Cardiac muscle cell (in vitro differentiated cells and primary cell): Measurements from ENCODE around the gene MFGE8. TPM values are rescaled to one million over a fixed set of nuclear protein-coding genes. Genes with fewer than 3 reads are reported as not detected.

ENCODE experiments used
- DNase-seq, 2 donors: peaks; one replicate each; pipeline versions ENCODE4 v3.0.0 to v3.0.0-alpha.2; 2010 to 2017; ENCODE audit warnings: low read depth in 1 of 2, low spot score in 1 of 2
- H3K27ac ChIP-seq: fragments of 200-600 bp; sonication (generic); 2 replicates; pipeline ENCODE4 v1.5.1; 2016
- H3K27me3 ChIP-seq: fragments of 200-600 bp; sonication (generic); 2 replicates; pipeline ENCODE4 v1.6.0; 2016; ENCODE audit warnings: control low read depth
- H3K36me3 ChIP-seq: fragments of 200-600 bp; sonication (generic); 2 replicates; pipeline ENCODE4 v1.5.1; 2016; ENCODE audit warnings: control low read depth
- H3K4me1 ChIP-seq: fragments of 200-600 bp; sonication (generic); 2 replicates; pipeline ENCODE4 v1.8.1; 2017; ENCODE audit warnings: low read depth, mild to moderate bottlenecking, mixed run types
- H3K4me3 ChIP-seq: fragments of 200-600 bp; sonication (generic); 2 replicates; pipeline ENCODE4 v1.5.1; 2016; ENCODE audit warnings: mild to moderate bottlenecking
- H3K9me3 ChIP-seq: fragments of 200-600 bp; sonication (generic); 2 replicates; pipeline ENCODE4 v1.5.1; 2017; ENCODE audit warnings: low read depth, mild to moderate bottlenecking, control low read depth
- polyA plus RNA-seq: library from polyadenylated mRNA; unstranded; fragments of >200 nt; fragmentation: Nextera tagmentation; extraction: Ambion mirVana; gene quantifications from 2 replicates; pipeline ENCODE4 v1.2.1, GENCODE V29; 2016
- total RNA-seq: library from RNA; depleted of rRNA; stranded (reverse); fragments of >200 nt; gene quantifications from 2 replicates; pipeline ENCODE4 v1.2.3, GENCODE V29; 2016
- TF ChIP-seq, protein P1 (sequence below): IDR thresholded peaks from 2 replicates; pipeline ENCODE4 v1.5.1; 2012; ENCODE audit warnings: low read depth, mild to moderate bottlenecking, low read length

Gene MFGE8
- total and polyA plus RNA-seq, 2 experiments from 2014 or later, result 307 to 326 TPM

DNA sequence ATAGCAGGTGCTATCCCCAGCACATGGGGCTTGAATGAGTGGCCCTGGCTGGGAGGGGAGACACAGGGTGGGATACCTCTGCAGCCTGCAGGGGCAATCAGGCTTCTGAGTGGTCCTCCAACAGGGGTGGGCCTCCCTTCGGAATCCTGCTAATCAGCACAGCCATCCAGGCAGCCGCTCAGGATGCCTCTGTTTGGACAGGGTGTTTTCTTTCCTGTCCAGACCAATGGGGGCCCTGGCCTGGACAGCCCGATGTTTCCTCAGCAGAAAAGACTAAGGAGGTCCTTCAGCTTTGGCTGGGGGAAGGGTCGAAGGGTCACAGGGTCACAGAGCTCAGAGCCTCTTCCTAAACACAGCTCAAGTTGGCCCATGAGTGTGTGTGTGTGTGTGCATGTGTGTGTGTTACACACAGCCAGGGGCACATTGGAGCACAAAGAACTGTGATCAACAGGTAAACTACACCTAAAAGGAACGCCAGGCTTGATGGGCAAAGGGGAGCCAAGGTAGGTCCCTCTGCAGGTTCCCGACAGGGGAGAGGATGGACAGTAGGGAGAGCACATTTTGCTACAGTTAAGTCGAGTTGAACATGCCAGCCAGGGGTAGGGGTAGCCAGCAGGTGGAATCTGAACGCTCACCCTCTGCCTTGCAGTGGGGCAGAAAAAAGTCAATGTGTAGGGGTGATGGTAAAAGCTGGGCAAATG is 16.7 kb downstream of the MFGE8 start:
- Histone ChIP-seq H3K4me1 (peaks cover 16% of the 10 kb centered on the region), H3K9me3 (no peaks in the 10 kb centered on the region), H3K27ac (peak overlapping the region; percentile 36), H3K27me3 (peaks cover 11% of the 10 kb centered on the region), H3K4me3 (no peak overlapping the region), H3K36me3 (peaks cover 7% of the 10 kb centered on the region)
- DNase-seq, result peak in 1 of 2 donors; percentile 28
- TF ChIP-seq, protein P1, sequence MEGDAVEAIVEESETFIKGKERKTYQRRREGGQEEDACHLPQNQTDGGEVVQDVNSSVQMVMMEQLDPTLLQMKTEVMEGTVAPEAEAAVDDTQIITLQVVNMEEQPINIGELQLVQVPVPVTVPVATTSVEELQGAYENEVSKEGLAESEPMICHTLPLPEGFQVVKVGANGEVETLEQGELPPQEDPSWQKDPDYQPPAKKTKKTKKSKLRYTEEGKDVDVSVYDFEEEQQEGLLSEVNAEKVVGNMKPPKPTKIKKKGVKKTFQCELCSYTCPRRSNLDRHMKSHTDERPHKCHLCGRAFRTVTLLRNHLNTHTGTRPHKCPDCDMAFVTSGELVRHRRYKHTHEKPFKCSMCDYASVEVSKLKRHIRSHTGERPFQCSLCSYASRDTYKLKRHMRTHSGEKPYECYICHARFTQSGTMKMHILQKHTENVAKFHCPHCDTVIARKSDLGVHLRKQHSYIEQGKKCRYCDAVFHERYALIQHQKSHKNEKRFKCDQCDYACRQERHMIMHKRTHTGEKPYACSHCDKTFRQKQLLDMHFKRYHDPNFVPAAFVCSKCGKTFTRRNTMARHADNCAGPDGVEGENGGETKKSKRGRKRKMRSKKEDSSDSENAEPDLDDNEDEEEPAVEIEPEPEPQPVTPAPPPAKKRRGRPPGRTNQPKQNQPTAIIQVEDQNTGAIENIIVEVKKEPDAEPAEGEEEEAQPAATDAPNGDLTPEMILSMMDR, result no peak

DNA sequence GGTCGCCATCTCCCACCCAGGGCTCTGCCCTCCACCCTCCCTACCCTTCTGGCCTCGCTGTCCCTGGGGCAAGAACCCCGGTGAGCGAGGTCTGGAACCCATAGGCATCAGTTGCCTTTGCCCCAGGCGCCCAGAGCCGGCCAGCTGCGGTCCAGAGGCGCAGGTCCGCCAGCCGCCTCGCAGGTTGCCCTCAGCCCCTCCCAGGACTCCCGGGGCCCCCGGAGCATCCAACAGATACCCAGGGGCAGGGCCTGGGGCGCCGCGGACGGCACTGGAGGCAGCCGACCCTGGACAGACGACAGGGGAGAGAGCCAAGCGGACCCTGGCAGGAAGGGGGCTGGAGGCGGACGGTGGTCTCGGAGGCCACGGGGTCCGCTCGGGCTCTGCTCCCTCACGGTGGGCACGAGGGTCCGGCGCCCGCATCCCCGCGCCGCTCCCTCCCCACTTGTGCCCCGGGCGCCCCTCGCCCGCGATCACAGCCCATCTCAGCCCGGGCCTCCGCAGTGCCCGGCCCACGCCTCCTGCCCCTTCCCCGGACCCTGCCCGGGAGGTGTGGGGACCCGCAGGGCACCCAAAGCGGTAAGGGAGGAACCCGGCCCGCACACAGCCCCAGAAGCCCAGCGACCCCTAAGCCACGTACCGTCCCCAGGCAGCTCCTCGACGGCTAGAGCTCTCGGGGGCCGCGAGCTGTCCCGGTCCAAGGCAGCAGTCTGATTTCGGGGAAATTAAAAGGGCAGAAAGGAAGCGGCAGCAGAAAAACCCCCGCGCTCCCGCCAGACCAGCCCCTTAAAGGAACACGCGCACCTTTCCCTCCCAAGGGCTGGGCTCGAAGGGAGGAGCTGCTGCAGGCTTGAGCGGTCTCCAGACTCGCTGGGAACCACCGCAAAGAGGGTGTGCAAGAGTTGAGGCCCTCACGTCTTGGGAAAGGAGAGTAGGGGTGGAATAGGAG is 18.1 kb downstream of the MFGE8 start, which contains the start of gene HAPLN3:
TSS of gene HAPLN3 (minus strand) at position 726 of the 949 bp plus-strand sequence. CDS start 8,246 bp downstream, outside the sequence.
- peak; percentile 37 to 59 for DNase-seq
- Histone ChIP-seq H3K4me3 (peak within 1 kb of the TSS; percentile 17), H3K27ac (peak within 1 kb of the TSS; percentile 36), H3K4me1 (peaks cover 16% of the 10 kb centered on the region), H3K27me3 (peaks cover 11% of the 10 kb centered on the region), H3K36me3 (peaks cover 4% of the 10 kb centered on the region), H3K9me3 (no peaks in the 10 kb centered on the region)
- TF ChIP-seq, protein P1, result no peak

DNA sequence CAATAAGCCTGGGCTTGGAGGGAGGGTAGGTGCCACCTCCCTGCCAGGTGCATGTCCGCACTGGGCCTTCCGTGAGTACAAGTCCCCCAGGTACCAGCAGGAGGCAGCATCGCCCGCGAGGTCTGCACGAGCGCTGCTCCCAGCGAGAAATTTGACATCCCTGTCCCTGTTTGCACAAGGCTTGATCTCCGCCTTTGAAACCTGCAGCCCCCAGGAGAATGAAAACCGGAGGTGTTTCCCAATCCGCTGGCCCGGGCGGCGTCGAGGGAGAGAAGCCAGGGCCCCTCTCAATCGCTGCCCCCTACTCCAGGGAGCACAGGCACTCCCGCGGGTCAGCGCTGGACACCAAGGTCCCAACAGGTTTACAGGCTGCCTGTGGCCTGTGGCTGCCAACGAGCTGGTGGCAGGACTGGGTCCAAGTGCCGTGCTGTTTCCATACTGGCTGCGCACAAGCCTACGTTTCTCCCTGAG is 18.8 kb downstream of the MFGE8 start:
- TF ChIP-seq, protein P1, result peak; percentile 80
- Histone ChIP-seq H3K4me1 (peaks cover 16% of the 10 kb centered on the region), H3K27me3 (peaks cover 11% of the 10 kb centered on the region), H3K27ac (no peak overlapping the region), H3K36me3 (peaks cover under 1% of the 10 kb centered on the region), H3K4me3 (peak overlapping the region; percentile 17), H3K9me3 (no peaks in the 10 kb centered on the region)
- peak; percentile 58 to 78 for DNase-seq

DNA sequence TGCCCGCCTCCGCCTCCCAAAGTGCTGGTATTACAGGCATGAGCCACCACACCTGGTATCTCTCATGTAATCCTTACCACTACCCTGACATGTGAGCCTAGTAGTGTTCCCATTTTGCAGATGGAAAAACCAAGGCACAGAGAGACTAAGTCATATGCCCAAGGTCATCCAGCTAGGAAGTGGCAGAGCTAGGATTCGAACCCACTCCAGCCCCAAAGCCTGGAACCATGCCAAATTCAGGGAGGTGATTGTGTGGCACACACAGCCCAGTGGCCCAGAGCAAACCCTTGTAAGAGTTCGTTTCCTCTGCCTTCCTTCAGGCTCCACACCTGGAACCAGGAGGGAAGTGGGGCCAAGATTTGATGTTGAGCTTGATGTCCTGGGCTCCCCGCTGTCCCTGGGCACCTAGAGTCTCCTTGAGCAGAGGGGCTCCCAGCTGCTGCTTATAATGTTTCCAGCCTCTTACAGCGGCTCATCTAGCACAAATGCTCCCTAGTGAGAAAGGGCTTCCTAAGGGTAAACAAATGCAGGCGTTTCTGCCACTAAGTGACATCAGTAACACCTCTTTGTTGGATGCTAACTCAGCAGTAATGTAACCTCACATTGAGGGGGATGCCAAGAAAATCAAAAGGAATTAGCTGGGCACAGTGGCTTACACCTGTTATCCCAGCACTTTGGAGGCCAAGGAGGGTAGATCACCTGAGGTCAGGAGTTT is 21.5 kb downstream of the MFGE8 start:
- Histone ChIP-seq H3K27me3 (peaks cover 11% of the 10 kb centered on the region), H3K4me3 (no peak overlapping the region), H3K9me3 (no peaks in the 10 kb centered on the region), H3K4me1 (peaks cover 7% of the 10 kb centered on the region), H3K36me3 (no peaks in the 10 kb centered on the region), H3K27ac (no peak overlapping the region)
- DNase-seq, result no peak
- TF ChIP-seq, protein P1, result no peak

DNA sequence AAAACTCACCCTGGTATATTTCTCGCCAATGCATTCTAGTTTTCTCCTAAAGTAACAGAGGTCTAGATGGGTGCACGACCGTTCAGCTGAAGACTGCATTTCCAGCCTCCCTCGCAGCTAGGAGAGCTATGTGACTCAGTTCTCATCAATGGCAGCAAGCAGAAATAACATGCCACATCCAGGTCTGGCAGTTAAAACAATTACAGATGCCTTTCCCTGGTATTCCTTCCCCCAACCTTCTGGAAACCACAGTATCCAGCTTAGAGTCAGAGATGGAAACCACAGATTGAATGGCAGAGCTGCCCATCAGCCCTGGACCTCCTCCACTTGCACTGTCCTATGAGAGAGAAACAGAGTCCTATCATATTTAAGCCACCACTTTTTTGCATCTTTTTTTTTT is 22.7 kb downstream of the MFGE8 start:
- H3K27me3 ChIP-seq, result peaks cover 11% of the 10 kb centered on the region
- no peak overlapping the region for H3K27ac ChIP-seq
- no peaks in the 10 kb centered on the region for H3K9me3 ChIP-seq
- H3K36me3 ChIP-seq, result no peaks in the 10 kb centered on the region
- H3K4me3 ChIP-seq, result no peak overlapping the region
- DNase-seq, result no peak
- no peaks in the 10 kb centered on the region for H3K4me1 ChIP-seq
- TF ChIP-seq, protein P1, result no peak
